EH (cell line): Measurements from ENCODE around the gene C4BPA.
A peak's percentile ranks its signal among the peaks of the same experiment; 100 is the strongest.

Experiments
- DNase-seq: peaks from one replicate; pipeline ENCODE4 v3.0.0-alpha.2; 2015; ENCODE audit warnings: low read depth

Gene C4BPA

GRCh38 chr1:207124389-207124788, 20.4 kb downstream of the C4BPA start:
- DNase-seq, result no peak

GRCh38 chr1:207128336-207128921, 24.4 kb downstream of the C4BPA start:
- DNase-seq, result no peak

GRCh38 chr1:207129053-207129452, 25.0 kb downstream of the C4BPA start:
- no peak for DNase-seq

GRCh38 chr1:207130252-207131036, 26.4 kb downstream of the C4BPA start:
- no peak for DNase-seq

GRCh38 chr1:207131163-207131562, 27.1 kb downstream of the C4BPA start:
- DNase-seq, result no peak

- DNase-seq, result no peak
Measured at GRCh38 chr1:207134581-207134980, 30.5 kb downstream of the C4BPA start.

GRCh38 chr1:207139616-207140015, 35.6 kb downstream of the C4BPA start:
- no peak for DNase-seq

GRCh38 chr1:207140536-207140935, 36.5 kb downstream of the C4BPA start:
- DNase-seq, result no peak

- no peak for DNase-seq
Measured at GRCh38 chr1:207145401-207146058, 41.5 kb downstream of the C4BPA start.

- DNase-seq, result no peak
Measured at GRCh38 chr1:207151920-207152319, 47.9 kb downstream of the C4BPA start.

- peak; percentile 2 for DNase-seq
Measured at GRCh38 chr1:207152792-207153468, 48.9 kb downstream of the C4BPA start.

- DNase-seq, result no peak
Measured at GRCh38 chr1:207155028-207155427, 51.0 kb downstream of the C4BPA start.

- no peak for DNase-seq
Measured at GRCh38 chr1:207156095-207156494, 52.1 kb downstream of the C4BPA start.

- DNase-seq, result peak; percentile 1
Measured at GRCh38 chr1:207156826-207157225, 52.8 kb downstream of the C4BPA start.

- DNase-seq, result no peak
Measured at GRCh38 chr1:207164086-207164485, 60.1 kb downstream of the C4BPA start.

GRCh38 chr1:207172321-207172720, 68.3 kb downstream of the C4BPA start:
- no peak for DNase-seq

- DNase-seq, result no peak
Measured at GRCh38 chr1:207172885-207173284, 68.9 kb downstream of the C4BPA start.

GRCh38 chr1:207173396-207173795, 69.4 kb downstream of the C4BPA start:
- DNase-seq, result no peak

GRCh38 chr1:207174913-207175312, 70.9 kb downstream of the C4BPA start:
- DNase-seq, result no peak

GRCh38 chr1:207179036-207179435, 75.0 kb downstream of the C4BPA start:
- no peak for DNase-seq

- no peak for DNase-seq
Measured at GRCh38 chr1:207181847-207182246, 77.8 kb downstream of the C4BPA start.

- DNase-seq, result peak; percentile 30
Measured at GRCh38 chr1:207186503-207186902, 82.5 kb downstream of the C4BPA start.

GRCh38 chr1:207188901-207189300, 84.9 kb downstream of the C4BPA start:
- no peak for DNase-seq
